T-cell (primary cell): ENCODE measurements around the gene PLAAT4. TPM values are rescaled to one million over a fixed set of nuclear protein-coding genes. Genes with fewer than 3 reads are reported as not detected.
"Not testable (repeated sequence)": the region's sequence is repeated elsewhere in the genome, so short reads cannot be mapped to it uniquely, and the experiment has no call there.

Experiments used
- ATAC-seq, 4 experiments: fragments of 200-7000 bp in 3 of 4; fragments of 150-1000 bp in 1 of 4; cut with Tn5 transposase; replicated peaks in 1 of 4; 1 replicate in 3 of 4; 2 replicates in 1 of 4; pipeline ENCODE4 v1.10.0; 2021; ENCODE audit warnings: moderate library complexity in 3 of 4, mild to moderate bottlenecking in 2 of 4, moderate number of reproducible peaks in 1 of 4
- CTCF ChIA-PET, 2 donors: fragments of 300-600 bp; sonication (Branson Sonifier 250); formaldehyde crosslinking; loops; one replicate each; lab custom pipeline; 2022; ENCODE audit warnings: antibody characterized with exemption in 2 of 2; lab: Charles Lee
- POLR2A ChIA-PET, 2 donors: fragments of 300-600 bp; sonication (Branson Sonifier 250); formaldehyde crosslinking; loops; one replicate each; lab custom pipeline; 2022; ENCODE audit warnings: antibody characterized with exemption in 2 of 2; lab: Charles Lee
- DNase-seq, 35 experiments: peaks; one replicate each; pipeline versions ENCODE4 v3.0.0 to v3.0.0-alpha.2; 2013 to 2023
- H3K27ac ChIP-seq: one replicate; pipeline ENCODE4 v1.5.1; 2013; ENCODE audit warnings: low read length
- H3K27me3 ChIP-seq, 2 experiments: replicated peaks in 1 of 2; 1 replicate in 1 of 2; 2 replicates in 1 of 2; pipeline versions ENCODE4 v1.6.1 to v1.7.0; 2013; ENCODE audit warnings: low read length in 1 of 2, mixed read lengths in 1 of 2; ENCODE audit not compliant: control insufficient read depth in 2 of 2, insufficient read depth in 2 of 2; ENCODE audit errors: extremely low read depth in 1 of 2
- H3K36me3 ChIP-seq, 2 donors: 1 replicate in 1 of 2; 2 replicates in 1 of 2; pipeline versions ENCODE4 v1.6.1 to v1.7.0; 2013; ENCODE audit warnings: low read length in 1 of 2; ENCODE audit not compliant: control insufficient read depth in 2 of 2, insufficient read depth in 1 of 2; ENCODE audit errors: extremely low read depth in 1 of 2
- H3K4me1 ChIP-seq, 2 experiments: 1 replicate in 1 of 2; 2 replicates in 1 of 2; pipeline versions ENCODE4 v1.6.1 to v1.7.0; 2013; ENCODE audit warnings: low read length in 2 of 2, mixed read lengths in 1 of 2; ENCODE audit not compliant: insufficient read depth in 2 of 2, control insufficient read depth in 1 of 2; ENCODE audit errors: extremely low read depth in 1 of 2
- H3K4me3 ChIP-seq, 2 donors: 1 replicate in 1 of 2; 2 replicates in 1 of 2; pipeline versions ENCODE4 v1.5.1 to v1.7.0; 2013; ENCODE audit warnings: mild to moderate bottlenecking in 2 of 2, low read length in 1 of 2, moderate library complexity in 1 of 2; ENCODE audit not compliant: control insufficient read depth in 1 of 2; ENCODE audit errors: extremely low read depth in 1 of 2
- H3K9me3 ChIP-seq: 2 replicates; pipeline ENCODE4 v1.7.0; 2013
- H3K27ac Mint-ChIP-seq, 2 donors: one replicate each; pipeline ENCODE4 v1.8.0; 2020 to 2021; ENCODE audit warnings: mild to moderate bottlenecking in 2 of 2, mixed read lengths in 2 of 2
- H3K27me3 Mint-ChIP-seq, 2 donors: one replicate each; pipeline ENCODE4 v1.8.0; 2021 to 2022; ENCODE audit warnings: mixed read lengths in 2 of 2
- H3K36me3 Mint-ChIP-seq: one replicate; pipeline ENCODE4 v1.8.0; 2021; ENCODE audit warnings: mixed read lengths
- H3K4me1 Mint-ChIP-seq, 3 donors: one replicate each; pipeline ENCODE4 v1.8.0; 2020 to 2022; ENCODE audit warnings: mixed read lengths in 3 of 3, mild to moderate bottlenecking in 1 of 3
- H3K4me3 Mint-ChIP-seq, 3 donors: one replicate each; pipeline ENCODE4 v1.8.0; 2020 to 2022; ENCODE audit warnings: mild to moderate bottlenecking in 3 of 3, mixed read lengths in 3 of 3, moderate library complexity in 3 of 3
- H3K9me3 Mint-ChIP-seq, 3 donors: one replicate each; pipeline ENCODE4 v1.8.0; 2020 to 2022; ENCODE audit warnings: mixed read lengths in 3 of 3
- WGBS: methylation state at CpG from one replicate; pipeline ENCODE4 v1.1.5; 2013; ENCODE audit warnings: missing lambda C conversion rate; ENCODE audit not compliant: insufficient coverage; 5-methylcytosine and 5-hydroxymethylcytosine counted together
- total RNA-seq, 35 experiments: library from RNA in 6 of 35; stranded (reverse) in 6 of 35; fragments of 120-200 nt in 1 of 35; gene quantifications; one replicate each; pipeline versions ENCODE4 v1.2.1 to v1.2.4 and lab custom pipeline; 2013 to 2026

PLAAT4 gene
- total RNA-seq, 5 donors from 2014 or later (not counting 1 experiment from before 2014, with no cell fraction given), result 90.2 to 144 (median 126) TPM

DNA sequence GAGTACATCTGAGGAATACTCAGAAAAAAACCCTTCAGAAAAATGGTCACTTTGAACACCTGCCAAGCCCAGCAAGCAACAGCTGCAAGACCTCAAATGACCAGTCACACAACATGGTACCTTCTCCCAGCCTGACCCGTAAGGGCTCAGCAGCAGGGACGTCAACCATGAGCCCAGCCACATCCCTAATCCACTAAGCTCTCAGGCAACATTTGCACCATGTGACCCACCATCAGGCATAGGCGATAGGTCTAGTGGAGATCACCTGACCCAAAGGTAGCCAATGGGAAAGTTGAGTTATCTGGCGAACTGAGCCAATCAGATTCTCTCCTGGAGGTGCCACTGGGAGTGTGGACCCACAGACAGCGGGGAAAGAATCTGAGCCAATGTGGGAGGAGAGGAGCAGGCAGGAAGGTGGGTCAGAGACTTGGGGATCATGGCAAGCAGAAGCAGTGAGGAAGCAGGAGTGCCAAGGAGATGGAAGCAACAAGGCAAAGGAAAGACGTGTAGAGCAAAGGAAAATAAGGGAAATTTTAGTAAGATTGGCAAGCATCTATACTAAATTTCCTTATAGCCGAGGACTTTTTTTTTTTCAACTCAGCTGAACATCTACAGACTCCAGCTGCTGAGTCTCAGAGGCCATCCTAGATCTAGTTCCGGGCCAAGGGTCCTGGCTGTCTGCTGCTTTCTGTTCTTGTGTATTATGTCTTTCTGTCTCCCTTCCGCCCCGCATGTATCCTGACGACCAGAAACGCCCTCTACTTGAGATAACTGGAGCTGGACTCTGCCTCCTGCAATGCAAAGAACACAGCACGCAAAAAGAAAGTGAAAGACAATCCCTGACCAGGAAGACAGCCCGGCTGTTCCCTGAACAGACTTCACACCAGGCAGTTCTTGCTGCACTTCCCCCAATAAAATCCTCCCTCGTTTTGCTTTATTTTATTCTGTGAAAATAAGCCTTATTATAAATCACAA lies 37.6 kb downstream of the PLAAT4 start:
- H3K4me3 ChIP-seq, result peak overlapping the region; percentile 41 to 43
- no peaks in the 10 kb centered on the region for H3K27me3 Mint-ChIP-seq

DNA sequence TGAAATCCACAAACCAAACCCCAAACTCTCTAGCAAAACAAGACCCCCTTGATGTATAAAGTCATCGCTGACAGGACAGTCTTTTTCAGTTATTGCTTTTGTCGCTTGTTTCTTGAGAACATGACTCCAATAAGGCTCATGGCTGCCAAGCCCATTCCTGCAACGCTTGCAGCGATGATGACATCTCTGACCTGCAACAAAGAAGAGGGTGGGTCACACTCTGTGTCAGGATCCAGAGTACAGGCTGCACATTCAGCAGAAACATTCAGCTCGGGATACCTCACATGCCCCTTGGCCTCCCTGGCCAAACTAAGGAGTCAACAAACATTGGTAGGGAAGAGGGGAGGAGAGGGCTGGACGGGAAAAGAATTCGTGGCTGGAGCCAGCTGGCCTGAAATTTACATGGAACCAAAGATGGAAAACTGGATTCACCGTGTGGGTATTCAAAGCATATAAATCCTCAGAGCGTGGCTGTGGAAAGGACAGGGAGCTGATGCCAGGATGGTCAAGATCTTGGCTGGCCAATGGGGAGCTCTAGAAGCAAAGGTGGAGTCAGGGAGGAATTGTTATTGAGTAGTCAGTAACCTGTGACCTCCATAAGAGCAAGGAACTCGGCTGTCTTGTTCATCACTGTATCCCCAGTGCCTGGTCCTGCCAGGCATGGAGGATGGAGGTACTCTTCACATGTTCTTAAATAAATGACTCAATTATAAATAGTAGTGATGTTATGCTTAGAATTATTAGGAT lies 38.4 kb downstream of the PLAAT4 start:
- 98% methylated on average over 9 of the region's 10 CpGs for WGBS
- H3K4me3 ChIP-seq, result peak overlapping the region; percentile 41 to 43
- peaks cover 3% of the 10 kb centered on the region for H3K36me3 Mint-ChIP-seq

More for the DNA sequence above, 37.6 kb downstream of the PLAAT4 start:
- ChIA-PET POLR2A (no interaction called here), CTCF (interaction anchor here in 1 of 2 donors (0.6 kb wide), 1 partner anchor 421 kb away, joined by 5 read pairs; no protein-coding TSS in a partner anchor)
- H3K27ac Mint-ChIP-seq, result peak overlapping the region; percentile 82 to 89
- H3K36me3 ChIP-seq, result no peaks in the 10 kb centered on the region
- H3K4me1 ChIP-seq, result peaks cover 0 to 18% of the 10 kb centered on the region in 2 experiments
- peaks cover 22 to 32% (median 25%) of the 10 kb centered on the region in 3 donors for H3K4me1 Mint-ChIP-seq
- no peaks in the 10 kb centered on the region for H3K9me3 ChIP-seq
- 48% methylated on average over 11 of the region's 15 CpGs for WGBS
- DNase-seq, result peak in 17 of 35 experiments; percentile 7 to 71 (median 27)
- peak overlapping the region; percentile 74 to 85 (median 78) for H3K4me3 Mint-ChIP-seq
- no peaks in the 10 kb centered on the region for H3K27me3 ChIP-seq
- peak overlapping the region; percentile 60 for H3K27ac ChIP-seq
- ATAC-seq, result peak; percentile 72 to 90 (median 86)
- H3K9me3 Mint-ChIP-seq, result peaks cover 0 to 3% (median 0%) of the 10 kb centered on the region in 3 donors
- H3K36me3 Mint-ChIP-seq, result peaks cover 3% of the 10 kb centered on the region

DNA sequence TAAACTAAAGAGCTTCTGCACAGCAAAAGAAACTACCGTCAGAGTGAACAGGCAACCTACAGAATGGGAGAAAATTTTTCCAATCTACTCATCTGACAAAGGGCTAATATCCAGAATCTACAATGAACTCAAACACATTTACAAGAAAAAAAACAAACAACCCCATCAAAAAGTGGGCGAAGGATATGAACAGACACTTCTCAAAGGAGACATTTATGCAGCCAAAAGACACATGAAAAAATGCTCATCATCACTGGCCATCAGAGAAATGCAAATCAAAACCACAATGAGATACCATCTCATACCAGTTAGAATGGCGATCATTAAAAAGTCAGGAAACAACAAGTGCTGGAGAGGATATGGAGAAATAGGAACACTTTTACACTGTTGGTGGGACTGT lies 42.3 kb downstream of the PLAAT4 start:
- CTCF ChIA-PET, H3K9me3 ChIP-seq, H3K4me3 Mint-ChIP-seq, H3K36me3 ChIP-seq, H3K27ac Mint-ChIP-seq, DNase-seq, POLR2A ChIA-PET, H3K27me3 Mint-ChIP-seq, H3K4me3 ChIP-seq, H3K27me3 ChIP-seq, ATAC-seq, H3K27ac ChIP-seq: not testable (repeated sequence)
- WGBS, result no CpG with 5 or more reads among the region's 3 CpGs
- H3K4me1 ChIP-seq, result peaks cover 2 to 27% of the 10 kb centered on the region in 2 experiments
- Mint-ChIP-seq H3K9me3 (peaks cover 13 to 22% (median 13%) of the 10 kb centered on the region in 3 donors), H3K36me3 (peaks cover 18% of the 10 kb centered on the region), H3K4me1 (peaks cover 29 to 38% (median 33%) of the 10 kb centered on the region in 3 donors)

More for the DNA sequence above, 38.4 kb downstream of the PLAAT4 start:
- peak overlapping the region; percentile 82 to 89 for H3K27ac Mint-ChIP-seq
- Histone ChIP-seq H3K4me1 (peaks cover 0 to 18% of the 10 kb centered on the region in 2 experiments), H3K27ac (peak overlapping the region; percentile 60), H3K9me3 (no peaks in the 10 kb centered on the region), H3K27me3 (no peaks in the 10 kb centered on the region), H3K36me3 (no peaks in the 10 kb centered on the region)
- peaks cover 22 to 32% (median 25%) of the 10 kb centered on the region in 3 donors for H3K4me1 Mint-ChIP-seq
- ATAC-seq, result peak in 1 of 4 experiments; percentile 20
- peak overlapping the region; percentile 74 to 85 (median 78) for H3K4me3 Mint-ChIP-seq
- DNase-seq, result no peak
- CTCF ChIA-PET, result no interaction called here
- POLR2A ChIA-PET, result interaction anchor here in 1 of 2 donors (1.1 kb wide), 1 partner anchor 8 kb away, joined by 3 read pairs; no protein-coding TSS in a partner anchor
- peaks cover 0 to 3% (median 0%) of the 10 kb centered on the region in 3 donors for H3K9me3 Mint-ChIP-seq
- H3K27me3 Mint-ChIP-seq, result no peaks in the 10 kb centered on the region

DNA sequence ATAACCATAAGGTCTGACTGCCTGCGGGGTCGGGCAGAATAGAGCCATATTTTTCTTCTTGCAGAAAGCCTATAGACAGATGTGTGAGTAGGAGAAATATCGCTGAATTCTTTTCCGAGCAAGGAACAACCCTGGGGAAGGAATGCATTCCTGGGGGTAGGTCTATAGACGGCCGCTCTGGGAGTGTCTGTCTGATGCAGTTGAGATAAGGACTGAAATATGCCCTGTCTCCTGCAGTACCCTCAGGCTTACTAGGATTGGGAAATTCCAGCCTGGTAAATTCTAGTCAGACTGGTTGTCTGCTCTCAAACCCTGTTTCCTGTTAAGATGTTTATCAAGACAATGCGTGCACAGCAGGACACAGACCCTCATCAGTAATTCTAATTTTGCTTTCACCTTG lies 44.6 kb downstream of the PLAAT4 start:
- H3K36me3 ChIP-seq, H3K9me3 ChIP-seq, ATAC-seq, H3K4me3 Mint-ChIP-seq, DNase-seq, POLR2A ChIA-PET, H3K4me3 ChIP-seq, H3K27me3 Mint-ChIP-seq, H3K27ac ChIP-seq, H3K27ac Mint-ChIP-seq, H3K27me3 ChIP-seq, CTCF ChIA-PET: not testable (repeated sequence)
- WGBS, result 93% methylated on average over 3 of the region's 7 CpGs
- H3K4me1 Mint-ChIP-seq, result peaks cover 12 to 20% (median 17%) of the 10 kb centered on the region in 3 donors
- peaks cover 22% of the 10 kb centered on the region for H3K36me3 Mint-ChIP-seq
- peaks cover 2 to 12% of the 10 kb centered on the region in 2 experiments for H3K4me1 ChIP-seq
- H3K9me3 Mint-ChIP-seq, result peaks cover 13 to 22% (median 13%) of the 10 kb centered on the region in 3 donors

DNA sequence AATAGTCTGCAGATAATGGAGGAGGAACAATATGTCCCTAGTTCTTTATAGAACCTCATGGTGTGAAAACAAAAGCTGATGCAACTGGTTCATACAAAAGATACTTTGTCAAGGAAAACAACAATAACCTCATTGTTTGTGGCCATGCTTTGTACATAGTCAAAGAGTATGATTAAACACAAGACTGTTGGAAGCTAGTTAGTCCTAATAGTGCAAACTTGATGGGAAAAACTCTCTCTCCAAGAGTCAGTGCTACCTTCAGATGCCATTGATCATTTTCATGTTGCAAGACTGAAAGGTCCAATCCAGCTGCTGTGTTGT lies 46.7 kb downstream of the PLAAT4 start:
- Histone ChIP-seq H3K27me3 (no peaks in the 10 kb centered on the region), H3K9me3 (no peaks in the 10 kb centered on the region), H3K4me1 (peaks cover 2 to 12% of the 10 kb centered on the region in 2 experiments), H3K4me3 (no peak overlapping the region), H3K27ac (peak overlapping the region; percentile 35), H3K36me3 (no peaks in the 10 kb centered on the region)
- Mint-ChIP-seq H3K4me3 (no peak overlapping the region), H3K27me3 (no peaks in the 10 kb centered on the region), H3K9me3 (peaks cover 13 to 25% (median 13%) of the 10 kb centered on the region in 3 donors), H3K27ac (peak overlapping the region; percentile 47 to 59), H3K36me3 (peaks cover 27% of the 10 kb centered on the region), H3K4me1 (peaks cover 12 to 20% (median 17%) of the 10 kb centered on the region in 3 donors)
- ChIA-PET POLR2A (interaction anchor here (0.6 to 1.0 kb wide), 2 partner anchors 47 kb away, joined by 3 to 4 read pairs; partner anchors contain the start of gene PLAAT4 (in 1 of the 2)), CTCF (no interaction called here)
- ATAC-seq (no peak), DNase-seq (no peak)
